HCT116 (cell line): Measurements from ENCODE around the gene GRB10. TPM values are rescaled to one million over a fixed set of nuclear protein-coding genes. Genes with fewer than 3 reads are reported as not detected.

ENCODE experiments used
- ATAC-seq: fragments of 200-7000 bp; cut with Tn5 transposase; 2 replicates; pipeline ENCODE4 v1.9.1; 2020; ENCODE audit warnings: mild to moderate bottlenecking, moderate library complexity
- BruUV-seq: library from RNA; stranded (reverse); fragments of 400-500 nt; replicated peaks from 2 replicates; lab custom pipeline; 2021; lab: Mats Ljungman, UMichigan
- CTCF ChIA-PET: fragments of 300-600 bp; sonication (Branson Sonifier 250); formaldehyde crosslinking; loops from one replicate; lab custom pipeline; 2021; ENCODE audit warnings: antibody characterized with exemption; lab: Charles Lee
- POLR2A ChIA-PET: fragments of 300-600, 350-600 bp; sonication (Branson Sonifier 250); formaldehyde crosslinking; loops from one replicate; lab custom pipeline; 2021; ENCODE audit warnings: antibody characterized with exemption; lab: Charles Lee
- RAD21 ChIA-PET, 2 experiments: fragments of 300-600 bp; sonication (Branson Sonifier 250); formaldehyde crosslinking; loops; one replicate each; lab custom pipeline; 2023; ENCODE audit warnings: low total read pairs in 2 of 2; ENCODE audit not compliant: uncharacterized antibody in 2 of 2, unreplicated experiment in 2 of 2, low non-redundant PET in 1 of 2; lab: Charles Lee
- DNase-seq: peaks from one replicate; pipeline ENCODE4 v3.0.0-alpha.2; 2010; ENCODE audit warnings: low read depth, low spot score
- H2AFZ ChIP-seq: fragments of 200-600 bp; shearing (Covaris generic), sonication (generic); 2 replicates; pipeline ENCODE4 v1.6.1; 2017; ENCODE audit warnings: low read depth, mixed run types, mixed read lengths, antibody characterized with exemption, low read length; ENCODE audit not compliant: poor library complexity, severe bottlenecking
- H3K27ac ChIP-seq: 2 replicates; pipeline ENCODE4 v1.5.1; 2012; ENCODE audit warnings: low read depth, low read length
- H3K27me3 ChIP-seq: fragments of 200-600 bp; sonication (generic); 2 replicates; pipeline ENCODE4 v1.6.1; 2016; ENCODE audit warnings: mixed run types, low read length, mixed read lengths; ENCODE audit not compliant: insufficient read depth
- H3K36me3 ChIP-seq, 2 experiments: fragments of 200-500 bp in 1 of 2; fragments of 200-600 bp in 1 of 2; sonication (Bioruptor generic) in 1 of 2; sonication (generic) in 1 of 2; 2 replicates each; pipeline versions ENCODE4 v1.5.1 to v1.6.1; 2014 to 2016; ENCODE audit warnings: low read length in 2 of 2, inconsistent platforms in 1 of 2, mixed read lengths in 1 of 2, mixed run types in 1 of 2; ENCODE audit not compliant: insufficient read depth in 2 of 2, control insufficient read depth in 1 of 2
- H3K4me1 ChIP-seq, 2 experiments: fragments of 200-600 bp in 1 of 2; sonication (generic) in 1 of 2; 2 replicates each; pipeline versions ENCODE4 v1.5.1 to v1.6.1; 2012 to 2017; ENCODE audit warnings: low read length in 2 of 2, inconsistent platforms in 1 of 2, mild to moderate bottlenecking in 1 of 2, mixed read lengths in 1 of 2, mixed run types in 1 of 2, moderate library complexity in 1 of 2; ENCODE audit not compliant: insufficient read depth in 2 of 2, control insufficient read depth in 1 of 2
- H3K4me2 ChIP-seq: fragments of 200-600 bp; sonication (generic); 2 replicates; pipeline ENCODE4 v1.6.1; 2017; ENCODE audit warnings: mixed run types, low read length, mixed read lengths
- H3K4me3 ChIP-seq, 2 experiments: fragments of 200-600 bp in 1 of 2; sonication (generic) in 1 of 2; replicated peaks in 1 of 2; 2 replicates each; pipeline ENCODE4 v1.5.1; 2011 to 2016; ENCODE audit warnings: low read length in 2 of 2, control low read depth in 1 of 2, low read depth in 1 of 2, mild to moderate bottlenecking in 1 of 2, mixed read lengths in 1 of 2, mixed run types in 1 of 2
- H3K79me2 ChIP-seq: fragments of 200-600 bp; sonication (generic); 2 replicates; pipeline ENCODE4 v1.6.1; 2017; ENCODE audit warnings: mild to moderate bottlenecking, mixed run types, low read length, moderate library complexity, mixed read lengths; ENCODE audit not compliant: insufficient read depth
- H3K9ac ChIP-seq: fragments of 200-600 bp; sonication (generic); 2 replicates; pipeline ENCODE4 v1.6.1; 2016; ENCODE audit warnings: low read length, mixed read lengths
- H3K9me2 ChIP-seq: fragments of 200-600 bp; sonication (generic), shearing (Covaris generic); 2 replicates; pipeline ENCODE4 v1.6.1; 2017; ENCODE audit warnings: mixed run types, mild to moderate bottlenecking, moderate library complexity; ENCODE audit not compliant: insufficient read depth
- H3K9me3 ChIP-seq, 2 experiments: fragments of 200-500 bp in 1 of 2; fragments of 200-600 bp in 1 of 2; sonication (Bioruptor generic) in 1 of 2; sonication (generic) in 1 of 2; 2 replicates each; pipeline ENCODE4 v1.6.1; 2014 to 2017; ENCODE audit warnings: low read length in 2 of 2, mixed read lengths in 2 of 2, inconsistent platforms in 1 of 2, low read depth in 1 of 2, mild to moderate bottlenecking in 1 of 2, mixed run types in 1 of 2, moderate library complexity in 1 of 2; ENCODE audit not compliant: control insufficient read depth in 1 of 2, insufficient read depth in 1 of 2
- H4K20me1 ChIP-seq: fragments of 200-600 bp; sonication (generic), shearing (Covaris generic); 2 replicates; pipeline ENCODE4 v1.6.1; 2017; ENCODE audit warnings: mixed run types, mild to moderate bottlenecking, moderate library complexity; ENCODE audit not compliant: insufficient read depth
- CEBPB ChIP-seq: IDR thresholded peaks from 2 replicates; pipeline ENCODE4 v1.6.1; 2012; ENCODE audit warnings: low read depth
- EGR1 ChIP-seq: IDR thresholded peaks from 2 replicates; pipeline ENCODE4 v1.6.1; 2012; ENCODE audit warnings: low read depth
- ELF1 ChIP-seq: IDR thresholded peaks from 2 replicates; pipeline ENCODE4 v1.6.1; 2012; ENCODE audit warnings: low read depth, borderline replicate concordance
- EZH2 ChIP-seq: fragments of 200-600 bp; sonication (generic); IDR thresholded peaks from 2 replicates; pipeline ENCODE4 v1.6.1; 2017; ENCODE audit warnings: antibody characterized with exemption, mixed run types
- FOSL1 ChIP-seq: IDR thresholded peaks from 2 replicates; pipeline ENCODE4 v1.6.1; 2012; ENCODE audit warnings: low read depth
- JUND ChIP-seq: IDR thresholded peaks from 2 replicates; pipeline ENCODE4 v1.6.1; 2012
- MAX ChIP-seq: IDR thresholded peaks from 2 replicates; pipeline ENCODE4 v1.6.1; 2012
- POLR2A ChIP-seq: IDR thresholded peaks from 2 replicates; pipeline ENCODE4 v1.7.0; 2011; ENCODE audit warnings: borderline replicate concordance; ENCODE audit not compliant: insufficient read depth, insufficient read length; ENCODE audit errors: extremely low read depth
- RAD21 ChIP-seq: IDR thresholded peaks from 2 replicates; pipeline ENCODE4 v1.6.1; 2012; ENCODE audit warnings: low read depth, mild to moderate bottlenecking
- SRF ChIP-seq: IDR thresholded peaks from 2 replicates; pipeline ENCODE4 v1.6.1; 2012; ENCODE audit warnings: low read depth
- YY1 ChIP-seq: IDR thresholded peaks from 2 replicates; pipeline ENCODE4 v1.6.1; 2011; ENCODE audit warnings: low read length, low read depth, moderate library complexity, mild to moderate bottlenecking; ENCODE audit not compliant: insufficient replicate concordance; ENCODE audit errors: extremely low read depth
- ZFX ChIP-seq: fragments of 450-650 bp; IDR thresholded peaks from 2 replicates; pipeline ENCODE4 v1.6.1; 2017
- intact Hi-C: fragments of 100-400 bp; cut with micrococcal nuclease; formaldehyde crosslinking; loops from 2 replicates; pipeline ENCODE4 v1.10.0; 2022
- total RNA-seq: library from RNA; stranded (reverse); gene quantifications from one replicate; pipeline ENCODE4 v1.2.1, GENCODE V29; 2021; ENCODE audit not compliant: unreplicated experiment
- TF ChIP-seq, protein P1 (sequence below), 3 experiments: fragments of 200-600 bp in 1 of 3; sonication (generic) in 1 of 3; IDR thresholded peaks in 2 of 3; conservative IDR thresholded peaks in 1 of 3; 2 replicates each; pipeline ENCODE4 v1.5.1; 2012 to 2017; ENCODE audit warnings: low read depth in 2 of 3, low read length in 2 of 3, antibody characterized with exemption in 1 of 3, borderline replicate concordance in 1 of 3, control low read depth in 1 of 3, mild to moderate bottlenecking in 1 of 3, mixed read lengths in 1 of 3, mixed run types in 1 of 3, moderate library complexity in 1 of 3; ENCODE audit not compliant: insufficient read depth in 1 of 3
- TF ChIP-seq, protein P2 (sequence below): IDR thresholded peaks from 2 replicates; pipeline ENCODE4 v1.6.1; 2012

Gene GRB10
- total RNA-seq, 1 experiment from 2014 or later: 37.3 TPM

DNA sequence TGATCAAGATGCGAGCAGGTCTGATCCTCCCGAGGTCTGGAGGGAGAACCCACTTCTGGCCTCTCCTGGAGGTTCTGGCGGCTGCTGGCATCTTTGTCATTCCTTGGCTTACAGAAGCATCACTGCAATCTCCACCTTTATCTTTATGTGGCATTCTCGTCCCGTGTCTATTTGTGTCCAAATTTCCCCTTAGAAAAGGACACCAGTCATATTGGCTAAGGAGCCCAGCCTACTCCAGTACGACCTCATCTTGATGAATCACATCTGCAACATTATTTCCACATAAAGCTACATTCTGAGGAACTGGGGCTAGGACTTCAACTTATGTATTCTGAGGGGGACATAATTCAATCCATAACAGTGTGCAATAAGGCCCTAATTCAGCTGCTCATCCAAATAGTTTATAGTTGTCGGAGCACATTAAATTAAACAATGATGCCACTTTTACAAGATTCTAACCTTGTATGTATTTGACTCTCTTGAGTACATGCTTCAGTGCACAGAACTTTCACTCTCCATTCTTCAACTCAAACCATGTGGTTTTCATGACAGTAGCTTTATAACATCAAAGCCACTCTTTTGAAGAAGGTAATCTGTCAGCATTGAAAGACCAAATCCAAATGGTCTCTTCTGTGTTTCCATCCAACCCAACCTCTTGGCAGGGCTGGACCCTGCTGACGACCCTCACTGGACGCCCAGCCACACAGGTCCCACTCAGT lies 131.3 kb downstream of the GRB10 start (continued):
- TF ChIP-seq RAD21: no peak

GRCh38 chr7:50650057-50650664 lies 132.5 kb downstream of the GRB10 start:
- no peak for DNase-seq
- Histone ChIP-seq H3K9me2 (no peaks in the 10 kb centered on the region), H3K9ac (no peak overlapping the region), H4K20me1 (no peaks in the 10 kb centered on the region), H3K36me3 (no peaks in the 10 kb centered on the region), H3K4me1 (no peaks in the 10 kb centered on the region), H3K4me2 (no peak overlapping the region), H3K27ac (no peak overlapping the region), H3K27me3 (no peaks in the 10 kb centered on the region), H3K9me3 (no peaks in the 10 kb centered on the region), H2AFZ (no peak overlapping the region), H3K79me2 (no peaks in the 10 kb centered on the region), H3K4me3 (no peak overlapping the region)
- ChIA-PET POLR2A (no interaction called here), CTCF (interaction anchor here (0.8 kb wide), 1 partner anchor 21 kb away, joined by 3 read pairs; no protein-coding TSS in a partner anchor), RAD21 (no interaction called here)
- BruUV-seq: no TSS peak
- intact Hi-C loops: no loop called here
- TF ChIP-seq POLR2A (no peak), JUND (no peak), MAX (no peak), CEBPB (no peak), ZFX (no peak), SRF (no peak), YY1 (no peak), ELF1 (no peak), FOSL1 (no peak), RAD21 (no peak), EZH2 (no peak), EGR1 (no peak)
- TF ChIP-seq, protein P1, sequence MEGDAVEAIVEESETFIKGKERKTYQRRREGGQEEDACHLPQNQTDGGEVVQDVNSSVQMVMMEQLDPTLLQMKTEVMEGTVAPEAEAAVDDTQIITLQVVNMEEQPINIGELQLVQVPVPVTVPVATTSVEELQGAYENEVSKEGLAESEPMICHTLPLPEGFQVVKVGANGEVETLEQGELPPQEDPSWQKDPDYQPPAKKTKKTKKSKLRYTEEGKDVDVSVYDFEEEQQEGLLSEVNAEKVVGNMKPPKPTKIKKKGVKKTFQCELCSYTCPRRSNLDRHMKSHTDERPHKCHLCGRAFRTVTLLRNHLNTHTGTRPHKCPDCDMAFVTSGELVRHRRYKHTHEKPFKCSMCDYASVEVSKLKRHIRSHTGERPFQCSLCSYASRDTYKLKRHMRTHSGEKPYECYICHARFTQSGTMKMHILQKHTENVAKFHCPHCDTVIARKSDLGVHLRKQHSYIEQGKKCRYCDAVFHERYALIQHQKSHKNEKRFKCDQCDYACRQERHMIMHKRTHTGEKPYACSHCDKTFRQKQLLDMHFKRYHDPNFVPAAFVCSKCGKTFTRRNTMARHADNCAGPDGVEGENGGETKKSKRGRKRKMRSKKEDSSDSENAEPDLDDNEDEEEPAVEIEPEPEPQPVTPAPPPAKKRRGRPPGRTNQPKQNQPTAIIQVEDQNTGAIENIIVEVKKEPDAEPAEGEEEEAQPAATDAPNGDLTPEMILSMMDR (IDR thresholded peaks at IDR 0.05 in 2 of 3, conservative IDR thresholded peaks at IDR 0.05 in 1 of 3; ENCODE audit: borderline replicate concordance in 1 of 3, insufficient read depth in 1 of 3, low read depth in 2 of 3, low read length in 2 of 3): no peak
- TF ChIP-seq, protein P2, sequence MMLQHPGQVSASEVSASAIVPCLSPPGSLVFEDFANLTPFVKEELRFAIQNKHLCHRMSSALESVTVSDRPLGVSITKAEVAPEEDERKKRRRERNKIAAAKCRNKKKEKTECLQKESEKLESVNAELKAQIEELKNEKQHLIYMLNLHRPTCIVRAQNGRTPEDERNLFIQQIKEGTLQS: no peak
- no peak for ATAC-seq
